ENCODE results near the gene GMCL2. TPM values are rescaled to one million over a fixed set of nuclear protein-coding genes. Genes with fewer than 3 reads are reported as not detected.
"Not testable (repeated sequence)": the region's sequence is repeated elsewhere in the genome, so short reads cannot be mapped to it uniquely, and the experiment has no call there.

The GMCL2 gene
- total RNA-seq, 4 donors from 2014 or later, result not detected

DNA sequence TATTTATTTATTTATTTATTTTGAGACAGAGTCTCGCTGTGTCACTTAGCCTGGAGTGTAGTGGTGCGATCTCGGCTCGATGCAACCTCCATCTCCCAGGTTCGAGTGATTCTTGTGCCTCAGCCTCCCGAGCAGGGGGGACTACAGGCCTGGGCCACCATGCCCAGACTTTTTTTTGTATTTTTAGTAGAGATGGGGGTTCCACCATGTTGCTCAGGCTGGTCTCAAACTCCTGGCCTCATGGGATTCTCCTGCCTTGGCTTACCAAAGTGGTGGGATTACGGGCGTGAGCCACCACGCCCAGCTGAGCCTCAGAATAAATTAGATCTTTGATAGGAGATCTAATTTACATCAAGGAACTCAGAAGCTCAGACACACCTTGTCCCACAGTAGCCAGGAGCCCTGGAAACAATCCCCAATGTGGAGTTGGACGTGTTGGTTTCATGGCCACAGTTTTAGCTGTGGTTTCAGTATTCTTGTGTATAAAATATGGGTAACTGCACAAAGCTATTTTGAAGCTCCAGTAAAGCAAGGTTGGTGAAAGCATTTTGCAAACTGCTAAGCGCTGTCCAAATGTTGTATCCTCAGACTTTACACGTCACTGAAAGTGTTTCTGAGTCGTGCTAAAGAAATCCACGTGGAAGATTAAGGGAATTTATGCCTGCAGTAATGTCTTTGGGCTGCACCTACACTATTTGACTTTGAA lies 14.2 kb upstream of the GMCL2 start:
- no peak for DNase-seq (ENCODE audit: extremely low spot score)

DNA sequence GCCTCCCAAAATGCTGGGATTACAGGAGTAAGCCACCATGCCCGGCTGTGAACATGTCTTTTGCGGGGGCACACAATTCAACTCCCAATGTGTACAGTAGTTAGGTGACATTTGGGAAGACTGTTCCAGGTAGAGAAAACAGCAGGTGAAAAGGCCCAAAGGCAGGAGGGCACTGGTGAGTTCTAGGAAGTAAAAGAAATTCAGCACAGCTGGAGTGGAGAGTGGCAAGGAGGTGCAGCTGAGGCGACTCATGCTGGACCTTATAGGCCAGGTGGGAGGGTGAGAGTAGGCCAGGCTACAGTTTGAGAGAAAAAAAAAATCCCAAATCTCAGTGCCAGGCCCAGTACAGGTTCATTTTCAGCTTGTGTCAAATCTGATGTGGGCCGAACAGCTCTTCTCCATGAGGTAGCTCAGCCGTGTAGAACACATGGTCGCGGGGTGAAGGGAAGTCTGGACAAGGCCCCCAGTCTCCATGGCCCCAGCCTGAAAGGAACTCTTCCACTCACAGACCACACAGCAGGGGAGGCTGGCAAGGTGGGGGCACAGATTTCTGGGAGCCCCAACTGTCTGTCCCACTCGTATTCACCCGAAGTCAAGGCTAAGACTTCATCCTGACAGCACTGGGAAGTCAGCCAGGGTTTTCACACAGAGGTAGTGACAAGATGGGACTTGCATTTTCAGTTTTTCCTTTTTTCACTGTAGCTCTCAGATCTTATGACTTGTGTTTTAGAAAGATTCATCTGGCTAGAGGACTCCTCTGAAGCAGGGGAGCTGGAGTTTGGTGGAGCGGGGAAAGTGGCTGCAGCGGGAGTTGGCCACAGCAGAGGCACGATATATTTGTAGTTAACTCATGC lies 12.6 kb upstream of the GMCL2 start:
- Histone ChIP-seq H3K4me1 (peaks cover 0 to 6% (median 4%) of the 10 kb centered on the region in 4 donors), H3K27me3 (peaks cover 0 to 2% (median 0%) of the 10 kb centered on the region in 4 donors), H3K9me3 (no peaks in the 10 kb centered on the region), H3K36me3 (no peaks in the 10 kb centered on the region), H3K4me3 (no peak overlapping the region), H3K27ac (replicated peaks in 1 of 4) (no peak overlapping the region)
- intact Hi-C loops (cut with DNase I), result loop anchor here (5.0 kb wide), 1 partner anchor 48 kb away; the partner anchor contains the start of gene NHP2
- 80% methylated on average over 12 of the region's 12 CpGs for WGBS
- TF ChIP-seq EP300 (IDR thresholded peaks at IDR 0.05), result no peak
- TF ChIP-seq POLR2AphosphoS5 (IDR thresholded peaks at IDR 0.05), result no peak
- no peak for TF ChIP-seq POLR2A (IDR thresholded peaks at IDR 0.05; ENCODE audit: low read depth)
- TF ChIP-seq, protein P1, sequence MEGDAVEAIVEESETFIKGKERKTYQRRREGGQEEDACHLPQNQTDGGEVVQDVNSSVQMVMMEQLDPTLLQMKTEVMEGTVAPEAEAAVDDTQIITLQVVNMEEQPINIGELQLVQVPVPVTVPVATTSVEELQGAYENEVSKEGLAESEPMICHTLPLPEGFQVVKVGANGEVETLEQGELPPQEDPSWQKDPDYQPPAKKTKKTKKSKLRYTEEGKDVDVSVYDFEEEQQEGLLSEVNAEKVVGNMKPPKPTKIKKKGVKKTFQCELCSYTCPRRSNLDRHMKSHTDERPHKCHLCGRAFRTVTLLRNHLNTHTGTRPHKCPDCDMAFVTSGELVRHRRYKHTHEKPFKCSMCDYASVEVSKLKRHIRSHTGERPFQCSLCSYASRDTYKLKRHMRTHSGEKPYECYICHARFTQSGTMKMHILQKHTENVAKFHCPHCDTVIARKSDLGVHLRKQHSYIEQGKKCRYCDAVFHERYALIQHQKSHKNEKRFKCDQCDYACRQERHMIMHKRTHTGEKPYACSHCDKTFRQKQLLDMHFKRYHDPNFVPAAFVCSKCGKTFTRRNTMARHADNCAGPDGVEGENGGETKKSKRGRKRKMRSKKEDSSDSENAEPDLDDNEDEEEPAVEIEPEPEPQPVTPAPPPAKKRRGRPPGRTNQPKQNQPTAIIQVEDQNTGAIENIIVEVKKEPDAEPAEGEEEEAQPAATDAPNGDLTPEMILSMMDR (IDR thresholded peaks at IDR 0.05), result no peak
- no peak for DNase-seq (ENCODE audit: extremely low spot score)

More for the DNA sequence above, 14.2 kb upstream of the GMCL2 start:
- 90% methylated on average over 14 of the region's 14 CpGs for WGBS
- Histone ChIP-seq H3K36me3 (peaks cover 0 to 5% (median 2%) of the 10 kb centered on the region in 4 donors), H3K27me3 (no peaks in the 10 kb centered on the region), H3K4me1 (peaks cover 10 to 17% (median 13%) of the 10 kb centered on the region in 4 donors), H3K27ac (replicated peaks in 1 of 4) (no peak overlapping the region), H3K9me3 (no peaks in the 10 kb centered on the region), H3K4me3 (no peak overlapping the region)
- intact Hi-C loops (cut with DNase I), result loop anchor here (5.0 kb wide), 1 partner anchor 49 kb away; the partner anchor contains the start of gene NHP2
- TF ChIP-seq, protein P1 (IDR thresholded peaks at IDR 0.05), result no peak

DNA sequence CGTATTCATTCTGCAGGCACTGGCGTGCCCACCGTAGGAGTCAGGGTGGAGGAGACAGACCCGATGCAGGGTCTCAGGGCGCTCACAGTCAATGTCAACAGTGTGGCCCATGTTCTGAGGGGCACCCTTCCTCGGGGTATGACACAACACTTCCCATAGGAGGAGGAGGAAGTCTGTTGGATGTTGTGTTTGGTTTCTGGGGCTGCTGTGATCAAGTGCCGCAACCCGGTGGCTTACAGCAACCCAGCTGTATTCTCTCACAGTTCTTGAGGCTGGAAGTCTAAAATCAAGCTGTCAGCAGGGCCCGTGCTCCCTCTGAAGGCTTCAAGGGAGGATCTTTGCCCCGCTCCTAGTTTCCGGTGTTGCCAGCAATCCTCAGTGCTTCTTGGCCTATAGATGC lies 11.5 kb upstream of the GMCL2 start:
- Histone ChIP-seq H3K4me1 (peaks cover 0 to 3% (median 2%) of the 10 kb centered on the region in 4 donors), H3K27me3 (peaks cover 0 to 13% (median 0%) of the 10 kb centered on the region in 4 donors), H3K27ac (replicated peaks in 1 of 4) (no peak overlapping the region), H3K9me3 (no peaks in the 10 kb centered on the region), H3K4me3 (no peak overlapping the region), H3K36me3 (no peaks in the 10 kb centered on the region)
- TF ChIP-seq, protein P1 (IDR thresholded peaks at IDR 0.05), result no peak
- TF ChIP-seq POLR2AphosphoS5 (IDR thresholded peaks at IDR 0.05) (no peak), EP300 (IDR thresholded peaks at IDR 0.05) (no peak), POLR2A (IDR thresholded peaks at IDR 0.05; ENCODE audit: low read depth) (no peak)
- DNase-seq (ENCODE audit: extremely low spot score), result no peak
- 73% methylated on average over 11 of the region's 11 CpGs for WGBS
- intact Hi-C loops (cut with DNase I), result no loop called here

DNA sequence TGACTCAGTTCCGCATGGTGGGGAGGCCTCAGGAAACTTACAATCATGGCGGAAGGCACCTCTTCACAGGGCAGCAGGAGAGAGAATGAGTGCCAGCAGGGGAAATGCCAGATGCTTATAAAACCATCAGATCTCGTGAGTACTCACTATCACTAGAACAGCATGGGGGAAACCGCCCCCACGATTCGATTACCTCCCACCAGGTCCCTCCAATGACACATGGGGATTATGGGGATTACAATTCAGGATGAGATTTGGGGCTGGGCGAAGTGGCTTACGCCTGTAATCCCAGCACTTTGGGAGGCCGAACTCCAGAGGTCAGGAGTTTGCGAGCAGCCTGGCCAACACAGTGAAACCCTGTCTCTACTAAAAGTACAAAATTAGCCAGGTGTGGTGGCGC lies 11.0 kb upstream of the GMCL2 start:
- H3K4me1 ChIP-seq; H3K27ac ChIP-seq (replicated peaks in 1 of 4); H3K4me3 ChIP-seq; DNase-seq (ENCODE audit: extremely low spot score); H3K9me3 ChIP-seq; H3K36me3 ChIP-seq; intact Hi-C loops (cut with DNase I): not testable (repeated sequence)
- peaks cover 0 to 18% (median 0%) of the 10 kb centered on the region in 4 donors for H3K27me3 ChIP-seq
- 85% methylated on average over 10 of the region's 11 CpGs for WGBS

DNA sequence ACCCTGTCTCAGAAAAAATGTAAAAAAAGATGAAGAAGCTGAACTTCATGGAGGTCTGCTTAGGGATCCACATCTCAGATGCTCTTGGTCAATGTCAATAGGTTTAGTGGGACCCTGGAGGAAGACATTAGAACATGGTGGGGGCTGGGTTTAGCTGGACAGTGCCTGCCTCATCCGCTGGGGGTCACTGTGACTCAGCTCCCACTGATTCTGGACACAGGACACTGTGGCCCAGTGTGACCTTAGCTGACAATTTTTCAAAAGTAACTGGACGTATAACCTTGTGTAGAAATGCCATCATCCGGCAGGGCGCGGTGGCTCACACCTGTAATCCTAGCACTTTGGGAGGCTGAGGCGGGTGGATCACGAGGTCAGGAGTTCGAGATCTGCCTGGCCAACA lies 9.8 kb upstream of the GMCL2 start:
- Histone ChIP-seq H3K4me3 (no peak overlapping the region), H3K9me3 (no peaks in the 10 kb centered on the region), H3K36me3 (no peaks in the 10 kb centered on the region), H3K27ac (replicated peaks in 1 of 4) (no peak overlapping the region), H3K27me3 (peaks cover 0 to 20% (median 0%) of the 10 kb centered on the region in 4 donors), H3K4me1 (no peaks in the 10 kb centered on the region)
- no peak for DNase-seq (ENCODE audit: extremely low spot score)
- intact Hi-C loops (cut with DNase I), result no loop called here
- TF ChIP-seq POLR2AphosphoS5 (IDR thresholded peaks at IDR 0.05), result no peak
- TF ChIP-seq, protein P1 (IDR thresholded peaks at IDR 0.05), result peak in 1 of 3 experiments; percentile 39
- 86% methylated on average over 8 of the region's 8 CpGs for WGBS
